A673 (cell line): ENCODE measurements around the gene TMEM242. TPM values are rescaled to one million over a fixed set of nuclear protein-coding genes. Genes with fewer than 3 reads are reported as not detected.

Experiments
- BruUV-seq: library from RNA; stranded (reverse); fragments of 400-500 nt; replicated peaks from 2 replicates; lab custom pipeline; 2021; lab: Mats Ljungman, UMichigan
- CTCF ChIA-PET: fragments of 300-600 bp; sonication (Branson Sonifier 250); formaldehyde crosslinking; loops from one replicate; lab custom pipeline; 2022; ENCODE audit warnings: antibody characterized with exemption; lab: Charles Lee
- POLR2A ChIA-PET: fragments of 300-600 bp; sonication (Branson Sonifier 250); formaldehyde crosslinking; loops from one replicate; lab custom pipeline; 2022; ENCODE audit warnings: antibody characterized with exemption; ENCODE audit not compliant: low non-redundant PET; lab: Charles Lee
- DNase-seq: peaks from one replicate; pipeline ENCODE4 v3.0.0-alpha.2; 2015; ENCODE audit warnings: low spot score
- H3K27ac ChIP-seq: fragments of 200-600 bp; sonication (generic); 2 replicates; pipeline ENCODE4 v1.5.1; 2016; ENCODE audit warnings: mixed run types, low read depth, mild to moderate bottlenecking, mixed read lengths, antibody characterized with exemption, low read length; ENCODE audit not compliant: poor library complexity, severe bottlenecking
- H3K27me3 ChIP-seq: fragments of 200-600 bp; sonication (generic); replicated peaks from 2 replicates; pipeline ENCODE4 v1.6.1; 2017; ENCODE audit warnings: mixed run types, low read depth, mild to moderate bottlenecking, mixed read lengths, antibody characterized with exemption, low read length; ENCODE audit not compliant: insufficient read depth, poor library complexity
- H3K36me3 ChIP-seq: fragments of 200-600 bp; sonication (generic); 2 replicates; pipeline ENCODE4 v1.6.1; 2016; ENCODE audit warnings: mixed run types, mild to moderate bottlenecking, mixed read lengths, antibody characterized with exemption, low read length; ENCODE audit not compliant: insufficient read depth, poor library complexity, severe bottlenecking
- H3K4me1 ChIP-seq: fragments of 200-600 bp; sonication (generic); 2 replicates; pipeline ENCODE4 v1.6.1; 2017; ENCODE audit warnings: mixed run types, mild to moderate bottlenecking, mixed read lengths, antibody characterized with exemption, low read length; ENCODE audit not compliant: insufficient read depth, poor library complexity, severe bottlenecking
- H3K4me3 ChIP-seq: fragments of 200-600 bp; sonication (generic); 2 replicates; pipeline ENCODE4 v1.5.1; 2016; ENCODE audit warnings: low read depth, mixed run types, mild to moderate bottlenecking, mixed read lengths, low read length; ENCODE audit not compliant: poor library complexity, severe bottlenecking
- H3K9me3 ChIP-seq: fragments of 200-600 bp; sonication (generic); 2 replicates; pipeline ENCODE4 v1.6.1; 2016; ENCODE audit warnings: mixed run types, low read depth, mild to moderate bottlenecking, mixed read lengths, antibody characterized with exemption, low read length; ENCODE audit not compliant: poor library complexity, severe bottlenecking
- EZH2 ChIP-seq: fragments of 200-600 bp; sonication (generic); IDR thresholded peaks from 2 replicates; pipeline ENCODE4 v1.6.1; 2017; ENCODE audit warnings: borderline replicate concordance, low read depth, mild to moderate bottlenecking, mixed read lengths, antibody characterized with exemption, low read length; ENCODE audit not compliant: poor library complexity, severe bottlenecking
- intact Hi-C: fragments of 100-400 bp; cut with micrococcal nuclease; formaldehyde crosslinking; loops from one replicate; pipeline ENCODE4 v1.10.0; 2022; ENCODE audit not compliant: unreplicated experiment
- total RNA-seq: library from RNA; stranded (reverse); gene quantifications from 2 replicates; pipeline ENCODE4 v1.2.3, GENCODE V29; 2021
- TF ChIP-seq, protein P1 (sequence below): fragments of 300-800, 200-600 bp; sonication (generic); conservative IDR thresholded peaks from 2 replicates; pipeline ENCODE4 v1.5.1; 2017; ENCODE audit warnings: low read depth, mild to moderate bottlenecking, antibody characterized with exemption, low read length, moderate library complexity, mixed read lengths

The TMEM242 gene
- total RNA-seq, 1 experiment from 2014 or later: 13.2 TPM

DNA sequence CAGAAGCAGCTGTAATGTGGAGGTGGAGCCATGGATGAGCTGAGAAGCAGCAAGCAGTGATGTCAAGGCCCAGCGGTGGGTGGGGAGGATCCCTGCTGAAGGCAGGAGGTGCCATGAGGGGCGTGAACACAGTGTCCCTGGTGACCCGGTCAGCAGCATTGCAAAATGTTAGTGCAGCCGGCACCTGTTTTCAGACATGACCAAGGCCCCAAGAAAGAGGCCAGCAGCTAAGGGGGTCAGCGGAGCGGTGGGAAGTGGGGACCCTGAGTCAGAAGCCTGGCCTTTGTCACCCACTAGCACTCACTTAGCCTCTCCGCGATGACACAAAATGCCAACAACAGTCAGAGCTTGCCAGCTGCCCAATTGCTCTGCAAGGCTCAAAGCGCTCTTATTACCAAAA lies 51.9 kb downstream of the TMEM242 start:
- intact Hi-C loops: loop anchor here (5.0 to 10.0 kb wide), 3 partner anchors 34 to 707 kb away; no protein-coding TSS in a partner anchor
- ChIA-PET CTCF (no interaction called here), POLR2A (no interaction called here)
- no peak overlapping the region for H3K4me3 ChIP-seq
- H3K27ac ChIP-seq: no peak overlapping the region
- BruUV-seq: no TSS peak
- TF ChIP-seq EZH2: no peak
- TF ChIP-seq, protein P1, sequence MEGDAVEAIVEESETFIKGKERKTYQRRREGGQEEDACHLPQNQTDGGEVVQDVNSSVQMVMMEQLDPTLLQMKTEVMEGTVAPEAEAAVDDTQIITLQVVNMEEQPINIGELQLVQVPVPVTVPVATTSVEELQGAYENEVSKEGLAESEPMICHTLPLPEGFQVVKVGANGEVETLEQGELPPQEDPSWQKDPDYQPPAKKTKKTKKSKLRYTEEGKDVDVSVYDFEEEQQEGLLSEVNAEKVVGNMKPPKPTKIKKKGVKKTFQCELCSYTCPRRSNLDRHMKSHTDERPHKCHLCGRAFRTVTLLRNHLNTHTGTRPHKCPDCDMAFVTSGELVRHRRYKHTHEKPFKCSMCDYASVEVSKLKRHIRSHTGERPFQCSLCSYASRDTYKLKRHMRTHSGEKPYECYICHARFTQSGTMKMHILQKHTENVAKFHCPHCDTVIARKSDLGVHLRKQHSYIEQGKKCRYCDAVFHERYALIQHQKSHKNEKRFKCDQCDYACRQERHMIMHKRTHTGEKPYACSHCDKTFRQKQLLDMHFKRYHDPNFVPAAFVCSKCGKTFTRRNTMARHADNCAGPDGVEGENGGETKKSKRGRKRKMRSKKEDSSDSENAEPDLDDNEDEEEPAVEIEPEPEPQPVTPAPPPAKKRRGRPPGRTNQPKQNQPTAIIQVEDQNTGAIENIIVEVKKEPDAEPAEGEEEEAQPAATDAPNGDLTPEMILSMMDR: no peak
- H3K9me3 ChIP-seq: no peaks in the 10 kb centered on the region
- peaks cover 14% of the 10 kb centered on the region for H3K4me1 ChIP-seq
- no peaks in the 10 kb centered on the region for H3K27me3 ChIP-seq
- no peaks in the 10 kb centered on the region for H3K36me3 ChIP-seq
- DNase-seq: no peak

DNA sequence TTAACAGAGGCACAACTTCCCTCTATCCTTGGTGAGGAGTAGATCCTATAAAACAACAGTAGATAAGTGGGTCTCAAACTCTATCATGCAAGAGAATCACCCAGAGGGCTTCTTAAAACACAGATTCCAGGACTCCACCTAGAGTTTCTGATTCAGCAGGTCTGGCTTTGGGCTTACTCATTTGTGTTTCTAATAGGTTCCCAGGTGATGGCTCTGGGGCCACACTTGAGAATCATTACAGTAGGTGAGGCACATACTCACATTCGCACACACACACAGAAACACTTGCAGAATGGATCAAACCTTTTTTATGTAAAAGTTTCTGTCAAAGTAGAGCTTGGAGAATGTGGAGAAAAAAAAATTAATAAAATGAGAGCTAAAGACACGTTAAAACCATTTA lies 52.4 kb downstream of the TMEM242 start:
- H3K4me3 ChIP-seq: no peak overlapping the region

DNA sequence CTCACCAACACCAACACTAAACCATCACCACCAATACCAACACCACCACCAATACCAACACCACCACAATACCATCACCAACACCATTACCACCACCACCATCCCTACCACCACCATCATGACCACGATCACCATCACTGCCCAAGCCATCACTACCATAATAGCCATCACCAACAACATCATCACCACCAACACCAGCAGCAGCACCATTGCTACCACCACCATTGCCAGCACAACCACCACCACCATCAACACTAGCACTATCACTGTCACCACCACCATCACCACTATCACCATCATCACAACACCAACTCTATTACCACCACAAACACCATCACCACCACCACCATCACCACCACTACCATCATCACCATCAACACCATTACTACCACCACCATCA lies 53.0 kb downstream of the TMEM242 start:
- Histone ChIP-seq H3K27me3 (no peaks in the 10 kb centered on the region), H3K27ac (no peak overlapping the region), H3K4me3 (no peak overlapping the region), H3K4me1 (peaks cover 14% of the 10 kb centered on the region), H3K9me3 (no peaks in the 10 kb centered on the region), H3K36me3 (no peaks in the 10 kb centered on the region)
- TF ChIP-seq, protein P1: no peak
- no peak for TF ChIP-seq EZH2
- no TSS peak for BruUV-seq
- no peak for DNase-seq
- intact Hi-C loops: loop anchor here (5.0 to 10.0 kb wide), 3 partner anchors 33 to 706 kb away; no protein-coding TSS in a partner anchor
- CTCF ChIA-PET: no interaction called here
- POLR2A ChIA-PET: no interaction called here

More for the DNA sequence above, 52.4 kb downstream of the TMEM242 start:
- POLR2A ChIA-PET: no interaction called here
- Histone ChIP-seq H3K36me3 (no peaks in the 10 kb centered on the region), H3K4me1 (peaks cover 14% of the 10 kb centered on the region), H3K27me3 (no peaks in the 10 kb centered on the region), H3K9me3 (no peaks in the 10 kb centered on the region), H3K27ac (no peak overlapping the region)
- intact Hi-C loops: loop anchor here (5.0 to 10.0 kb wide), 3 partner anchors 34 to 706 kb away; no protein-coding TSS in a partner anchor
- no peak for DNase-seq
- TF ChIP-seq, protein P1: no peak
- no peak for TF ChIP-seq EZH2
- BruUV-seq: no TSS peak
- CTCF ChIA-PET: no interaction called here
